GM13977 (cell line): ENCODE results near the gene COX4I1.

Experiments
- DNase-seq: peaks from one replicate; pipeline ENCODE4 v3.0.0; 2012; ENCODE audit warnings: low spot score
- in situ Hi-C: fragments of 300-500 bp; cut with MboI; formaldehyde crosslinking; loops from one replicate; pipeline ENCODE4 v1.12.0; 2022; ENCODE audit warnings: low sequenced_read_pairs, low pct_unique_long_range_greater_than_20kb, mixed read lengths, inconsistent platforms; ENCODE audit not compliant: unreplicated experiment
- TF ChIP-seq, protein P1 (sequence below): IDR thresholded peaks from 2 replicates; pipeline ENCODE4 v1.5.1; 2012; ENCODE audit warnings: mild to moderate bottlenecking, control low read depth; ENCODE audit not compliant: insufficient read depth; ENCODE audit errors: extremely low read depth, missing control alignments

Gene COX4I1

DNA sequence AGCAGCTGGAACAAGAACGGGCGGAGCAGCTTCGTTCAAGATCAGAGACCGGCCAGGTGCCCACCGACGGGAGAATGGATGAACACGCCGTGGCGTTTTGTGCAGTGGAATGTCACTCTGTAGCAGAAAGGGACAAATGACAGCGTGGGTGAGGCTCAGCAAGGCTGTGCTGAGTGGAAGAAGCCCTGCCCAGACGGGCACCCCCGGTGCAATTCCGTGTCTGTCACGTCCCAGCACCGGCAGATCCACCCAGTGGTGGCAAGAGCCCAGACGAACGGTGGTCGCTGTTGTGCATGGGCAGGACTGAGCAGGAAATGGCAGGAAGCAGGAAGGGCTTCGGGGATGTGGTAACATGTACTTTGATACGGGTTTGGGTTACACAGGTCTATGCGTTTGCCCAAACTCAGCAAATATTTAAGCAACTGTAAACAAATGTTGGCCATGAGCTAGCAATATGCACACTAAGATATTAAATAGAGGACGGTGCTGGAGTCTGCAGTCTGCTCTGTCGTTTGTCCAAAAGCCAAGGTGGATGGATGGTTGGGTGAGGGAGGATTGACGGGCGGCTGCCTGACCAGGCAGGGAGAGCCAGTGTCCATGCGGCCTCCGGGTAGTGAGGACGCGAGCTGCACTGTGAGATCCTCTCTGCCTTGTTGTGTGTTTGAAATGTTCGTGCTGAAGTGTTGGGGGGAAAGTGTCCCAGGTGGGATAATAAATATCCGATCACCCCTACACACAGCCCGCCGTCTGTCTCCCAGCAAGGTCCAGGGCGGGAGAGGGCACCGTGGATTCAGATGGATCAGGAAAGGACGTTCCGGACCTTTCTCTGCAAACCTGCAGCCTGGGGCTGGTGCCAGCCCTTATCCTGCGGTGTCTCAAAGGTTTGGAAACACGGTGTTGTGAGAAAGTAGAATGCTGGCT lies 48.4 kb downstream of the COX4I1 start:
- in situ Hi-C loops, result no loop called here
- TF ChIP-seq, protein P1, sequence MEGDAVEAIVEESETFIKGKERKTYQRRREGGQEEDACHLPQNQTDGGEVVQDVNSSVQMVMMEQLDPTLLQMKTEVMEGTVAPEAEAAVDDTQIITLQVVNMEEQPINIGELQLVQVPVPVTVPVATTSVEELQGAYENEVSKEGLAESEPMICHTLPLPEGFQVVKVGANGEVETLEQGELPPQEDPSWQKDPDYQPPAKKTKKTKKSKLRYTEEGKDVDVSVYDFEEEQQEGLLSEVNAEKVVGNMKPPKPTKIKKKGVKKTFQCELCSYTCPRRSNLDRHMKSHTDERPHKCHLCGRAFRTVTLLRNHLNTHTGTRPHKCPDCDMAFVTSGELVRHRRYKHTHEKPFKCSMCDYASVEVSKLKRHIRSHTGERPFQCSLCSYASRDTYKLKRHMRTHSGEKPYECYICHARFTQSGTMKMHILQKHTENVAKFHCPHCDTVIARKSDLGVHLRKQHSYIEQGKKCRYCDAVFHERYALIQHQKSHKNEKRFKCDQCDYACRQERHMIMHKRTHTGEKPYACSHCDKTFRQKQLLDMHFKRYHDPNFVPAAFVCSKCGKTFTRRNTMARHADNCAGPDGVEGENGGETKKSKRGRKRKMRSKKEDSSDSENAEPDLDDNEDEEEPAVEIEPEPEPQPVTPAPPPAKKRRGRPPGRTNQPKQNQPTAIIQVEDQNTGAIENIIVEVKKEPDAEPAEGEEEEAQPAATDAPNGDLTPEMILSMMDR, result no peak
- no peak for DNase-seq

- in situ Hi-C loops, result no loop called here
- TF ChIP-seq, protein P1, result no peak
- no peak for DNase-seq
Measured at GRCh38 chr16:85848986-85849385, 49.5 kb downstream of the COX4I1 start.

DNA sequence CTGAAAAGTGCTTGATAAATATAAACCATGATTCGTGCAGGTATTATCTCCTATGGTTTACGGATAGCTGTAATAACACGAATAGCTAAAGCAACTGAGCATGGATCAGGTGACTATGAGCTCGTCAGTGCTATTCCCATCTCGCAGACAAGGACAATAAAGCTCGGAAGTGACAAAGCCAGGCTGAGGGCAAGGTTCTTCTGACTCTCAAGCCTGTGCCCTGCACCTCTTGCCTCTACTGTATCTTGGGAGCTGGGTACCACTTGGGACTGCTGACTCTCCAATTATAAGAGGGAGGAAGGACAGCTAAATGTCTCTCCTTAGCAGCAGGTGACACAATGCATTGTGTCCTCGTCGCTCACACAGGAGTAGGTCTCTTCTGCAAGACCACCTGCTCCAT lies 49.9 kb downstream of the COX4I1 start:
- TF ChIP-seq, protein P1, result no peak
- in situ Hi-C loops, result no loop called here
- no peak for DNase-seq

DNA sequence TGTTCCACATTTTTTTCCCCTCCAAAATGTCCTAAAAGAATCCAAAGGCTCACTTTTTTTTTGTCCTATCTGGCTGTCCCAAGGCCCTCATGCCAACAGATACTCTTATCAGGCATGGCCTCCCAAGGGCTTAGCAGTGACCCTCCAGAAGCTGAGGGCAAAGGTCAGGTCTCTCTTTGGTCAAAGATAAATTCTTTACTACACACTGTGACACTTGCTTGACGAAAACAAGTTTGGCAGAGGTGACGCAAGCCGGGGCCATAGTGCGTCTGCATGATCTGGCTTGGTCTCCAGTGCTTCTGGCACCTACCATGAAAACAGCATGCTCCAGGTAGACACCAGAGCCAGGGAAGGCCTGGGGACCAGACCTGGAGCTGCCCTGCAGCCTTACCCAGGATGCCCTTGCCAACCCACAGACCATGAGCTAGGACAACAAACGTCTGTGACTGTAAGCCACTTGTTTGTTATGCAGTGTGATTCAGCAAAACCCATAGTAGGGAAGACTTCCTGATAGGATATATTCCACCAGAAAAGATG lies 50.9 kb downstream of the COX4I1 start:
- DNase-seq, result no peak
- in situ Hi-C loops, result no loop called here
- TF ChIP-seq, protein P1, result no peak

- in situ Hi-C loops, result no loop called here
- no peak for DNase-seq
- TF ChIP-seq, protein P1, result no peak
Measured at GRCh38 chr16:85851034-85851785, 51.7 kb downstream of the COX4I1 start.
